ENCODE measurements around the gene SHISA4. TPM values are rescaled to one million over a fixed set of nuclear protein-coding genes. Genes with fewer than 3 reads are reported as not detected.
"Not testable (repeated sequence)": the region's sequence is repeated elsewhere in the genome, so short reads cannot be mapped to it uniquely, and the experiment has no call there.

Gene SHISA4
- polyA plus RNA-seq, 1 donor: 97.2 TPM

- no peak for DNase-seq (ENCODE audit: low read depth)
Observed at GRCh38 chr1:201898240-201898894, 9.7 kb downstream of the SHISA4 start.

DNA sequence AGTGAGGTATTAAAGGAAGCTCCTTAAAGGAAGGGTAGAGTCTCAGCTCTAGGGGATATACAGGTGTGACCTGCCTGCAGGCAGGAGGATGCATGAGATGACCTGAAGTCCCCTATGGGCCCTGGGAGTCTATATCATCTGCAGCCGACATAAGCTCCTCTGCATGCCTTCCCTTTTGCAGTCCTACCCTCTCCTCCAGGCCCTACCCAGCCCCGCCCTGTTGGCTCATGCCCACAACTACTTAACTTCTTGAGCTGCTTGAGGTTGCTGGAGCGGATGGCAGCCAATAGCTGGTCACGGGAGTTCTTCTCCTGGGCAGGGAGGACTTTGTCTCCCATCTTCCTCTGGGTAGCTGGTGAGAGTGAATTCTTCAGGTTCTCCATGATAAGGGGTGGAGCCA, 10.3 kb downstream of the SHISA4 start:
- DNase-seq (ENCODE audit: low read depth): no peak

- DNase-seq (ENCODE audit: low read depth): no peak
Observed at GRCh38 chr1:201899683-201900429, 11.2 kb downstream of the SHISA4 start.

GRCh38 chr1:201900476-201900875, 11.8 kb downstream of the SHISA4 start:
- DNase-seq (ENCODE audit: low read depth): no peak

GRCh38 chr1:201901036-201901435, 12.3 kb downstream of the SHISA4 start:
- DNase-seq (ENCODE audit: low read depth): not testable (repeated sequence)

- no peak for DNase-seq (ENCODE audit: low read depth)
Observed at GRCh38 chr1:201902198-201902597, 13.5 kb downstream of the SHISA4 start.

GRCh38 chr1:201903135-201903534, 14.4 kb downstream of the SHISA4 start:
- DNase-seq (ENCODE audit: low read depth): no peak

DNA sequence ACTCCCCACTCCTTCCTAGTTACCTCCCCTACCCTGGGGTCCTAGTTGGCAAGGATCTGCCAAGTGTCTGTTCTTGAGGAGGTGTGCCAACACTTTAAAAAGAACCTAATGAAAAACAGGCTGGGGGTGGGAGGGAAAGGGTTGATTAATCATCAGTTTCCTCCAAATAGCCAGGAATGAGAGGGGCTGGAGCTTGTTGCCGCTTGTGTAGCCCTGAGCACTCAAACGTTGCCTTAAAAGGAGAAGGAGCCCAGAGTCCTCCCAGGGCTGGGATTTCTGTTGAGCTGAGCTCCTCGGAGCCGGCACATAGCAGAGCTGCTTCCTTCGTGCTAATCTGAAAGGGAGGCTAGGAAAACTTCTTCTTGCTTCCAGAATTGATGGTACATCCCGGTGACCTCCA, 15.9 kb downstream of the SHISA4 start:
- no peak for DNase-seq (ENCODE audit: low read depth)

DNA sequence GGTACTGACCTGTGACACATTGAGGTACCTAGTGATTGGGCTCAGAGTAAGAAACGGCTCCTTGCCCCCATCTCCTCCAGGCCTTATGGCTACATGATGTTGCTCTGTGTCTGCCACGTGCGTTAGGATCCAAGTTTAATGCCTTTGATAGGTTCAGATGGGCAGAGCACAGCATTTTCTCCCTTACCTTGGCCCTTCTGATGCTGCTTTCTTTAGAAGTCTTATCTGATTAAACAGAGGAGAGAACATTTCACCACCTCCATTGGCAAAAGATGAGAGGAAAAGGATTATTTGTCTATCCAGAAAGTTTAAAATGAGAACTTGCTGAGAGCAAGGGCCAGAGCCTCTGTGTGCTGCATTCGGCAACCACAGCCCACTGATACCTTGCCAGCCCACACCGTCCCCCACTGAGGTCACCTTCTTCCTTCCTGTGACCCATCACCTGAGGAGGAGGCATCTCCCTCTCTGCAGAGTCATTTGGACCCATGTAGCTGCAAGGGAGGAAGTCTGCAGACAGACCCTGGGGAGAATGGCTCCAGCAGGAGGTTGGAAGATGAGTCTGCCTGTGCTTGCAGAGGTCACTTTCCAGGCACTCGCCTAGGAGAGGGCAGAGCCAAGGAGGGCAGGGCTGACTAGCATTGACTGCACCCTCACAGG, 16.7 kb downstream of the SHISA4 start:
- no peak for DNase-seq (ENCODE audit: low read depth)

GRCh38 chr1:201906336-201906735, 17.6 kb downstream of the SHISA4 start:
- DNase-seq (ENCODE audit: low read depth): no peak

- DNase-seq (ENCODE audit: low read depth): no peak
Observed at GRCh38 chr1:201907621-201908020, 18.9 kb downstream of the SHISA4 start.

- no peak for DNase-seq (ENCODE audit: low read depth)
Observed at GRCh38 chr1:201911826-201912571, 23.3 kb downstream of the SHISA4 start.

GRCh38 chr1:201912832-201913231, 24.1 kb downstream of the SHISA4 start:
- DNase-seq (ENCODE audit: low read depth): no peak

DNA sequence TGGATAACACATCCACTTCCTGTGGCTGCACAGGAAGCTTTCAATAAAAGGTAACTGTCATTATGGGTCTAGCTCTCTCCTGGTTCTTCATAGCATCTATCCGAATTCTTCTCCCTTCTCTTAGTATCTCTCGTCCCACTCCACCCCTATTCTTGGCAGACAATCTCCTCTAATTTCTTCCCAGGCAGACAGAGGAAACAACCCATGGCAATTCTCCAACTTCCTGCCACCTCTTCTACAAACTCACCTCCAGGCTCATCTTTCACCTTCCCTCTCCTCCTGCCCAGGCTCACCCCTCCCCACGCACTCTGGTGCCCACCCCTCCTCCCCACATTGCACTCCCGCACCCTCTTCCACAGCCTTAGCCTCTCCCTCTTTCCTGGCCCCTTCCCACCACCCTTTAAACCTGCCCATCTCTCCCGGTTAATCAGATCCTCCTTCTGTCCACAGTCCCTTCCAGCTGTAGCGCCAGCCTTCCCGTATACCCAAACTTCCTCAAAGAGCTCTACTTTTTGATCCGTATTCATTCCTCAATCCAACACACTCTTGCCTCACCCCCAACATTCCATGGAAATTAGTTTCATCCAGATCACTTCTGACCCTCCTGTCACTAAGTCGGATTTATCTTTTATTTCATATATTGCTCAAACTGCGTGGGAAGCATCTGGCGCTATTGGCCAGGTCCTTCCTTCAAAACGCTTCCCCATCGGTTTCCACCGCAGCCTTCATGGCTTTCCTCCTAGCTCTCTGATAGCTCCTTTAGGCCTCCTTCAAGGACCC, 25.9 kb downstream of the SHISA4 start:
- DNase-seq (ENCODE audit: low read depth): no peak

DNA sequence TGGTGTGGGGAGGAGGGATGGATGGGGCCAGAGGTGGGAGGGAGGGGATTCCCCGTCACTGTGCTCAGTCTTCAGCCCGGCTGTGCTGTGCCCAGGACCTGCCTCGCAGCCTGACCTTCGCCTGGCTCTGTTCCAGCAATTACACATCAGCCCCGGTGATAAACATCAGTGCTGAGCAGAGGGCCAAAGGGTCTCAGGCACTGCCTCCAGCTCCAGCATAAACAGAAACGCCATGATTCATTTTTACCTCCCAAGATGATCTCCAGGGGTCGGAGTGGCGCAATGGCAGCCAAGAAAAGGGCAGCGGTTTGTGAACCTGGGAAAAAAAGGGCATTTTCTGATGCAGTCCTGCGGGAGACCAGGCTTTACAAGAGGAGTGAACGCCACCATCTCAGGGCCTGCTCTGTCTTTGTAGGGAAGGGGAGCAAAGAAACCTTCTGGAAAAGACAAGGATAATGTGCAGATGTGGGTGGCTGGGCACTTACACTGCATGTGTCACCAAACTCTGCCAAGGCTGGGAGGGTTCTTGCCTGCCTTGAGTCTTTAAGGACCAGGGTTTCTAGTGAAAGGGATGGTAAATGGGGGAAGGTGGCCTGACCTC, 28.1 kb downstream of the SHISA4 start:
- no peak for DNase-seq (ENCODE audit: low read depth)

- no peak for DNase-seq (ENCODE audit: low read depth)
Observed at GRCh38 chr1:201917362-201918033, 28.8 kb downstream of the SHISA4 start.

- DNase-seq (ENCODE audit: low read depth): no peak
Observed at GRCh38 chr1:201918343-201918742, 29.6 kb downstream of the SHISA4 start.

GRCh38 chr1:201921952-201922558, 33.4 kb downstream of the SHISA4 start:
- DNase-seq (ENCODE audit: low read depth): no peak

DNA sequence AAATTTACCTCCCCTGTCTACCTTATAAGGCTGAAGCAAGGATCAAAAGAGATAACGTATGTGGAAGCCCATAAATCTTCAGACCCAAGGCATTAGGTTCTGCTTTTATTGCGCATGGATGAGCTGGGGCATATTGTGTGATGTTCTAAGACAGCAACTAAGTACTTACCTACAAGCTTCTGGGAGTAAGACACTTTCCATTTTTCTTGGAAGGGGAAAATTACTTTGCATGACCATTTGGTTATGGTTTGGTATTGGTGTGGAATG, 36.5 kb downstream of the SHISA4 start:
- DNase-seq (ENCODE audit: low read depth): no peak

GRCh38 chr1:201925981-201926645, 37.4 kb downstream of the SHISA4 start:
- no peak for DNase-seq (ENCODE audit: low read depth)
